ENCODE data around the gene GPAT3.

DNA sequence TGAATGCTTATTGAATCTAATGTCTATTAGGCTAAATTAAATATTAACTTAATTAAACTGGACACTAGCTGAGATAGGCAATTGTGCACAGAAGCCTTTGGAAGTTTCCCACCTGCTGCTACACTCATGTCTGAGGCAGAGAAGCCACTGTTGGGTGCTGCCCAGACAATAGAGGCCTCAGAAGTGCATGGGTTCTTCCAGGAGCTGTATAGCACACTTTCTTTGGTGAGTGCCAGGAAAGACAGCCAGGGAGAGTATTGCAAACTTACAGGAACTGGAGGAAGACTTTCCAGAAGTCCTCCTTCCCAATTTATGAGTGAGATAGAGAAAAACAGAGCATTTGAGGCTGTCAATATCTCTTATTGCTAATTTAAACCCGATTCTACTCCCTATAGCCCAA is 89.9 kb downstream of the GPAT3 start:
- TF ChIP-seq CTCF (tag by site-specific recombination; IDR thresholded peaks at IDR 0.05), result no peak
- no peak for TF ChIP-seq KLF16 (tag by site-specific recombination; IDR thresholded peaks at IDR 0.05)
